ENCODE measurements around the gene TWF2.

- TF ChIP-seq CTCF (conservative IDR thresholded peaks at IDR 0.05; ENCODE audit: low read length) (no peak), EZH2phosphoT487 (IDR thresholded peaks at IDR 0.05; ENCODE audit: borderline replicate concordance) (no peak)
Measured at GRCh38 chr3:52215351-52215750, 23.6 kb downstream of the TWF2 start.
